ENCODE measurements around the gene CAMKMT.
A peak's percentile ranks its signal among the peaks of the same experiment; 100 is the strongest.

Gene CAMKMT

GRCh38 chr2:44777537-44777936 lies 415.8 kb downstream of the CAMKMT start:
- peak; percentile 46 to 95 (median 82) for DNase-seq

GRCh38 chr2:44778221-44778654 lies 416.5 kb downstream of the CAMKMT start:
- DNase-seq: peak in 1 of 3 experiments; percentile 83

GRCh38 chr2:44778671-44779476 lies 417.1 kb downstream of the CAMKMT start:
- DNase-seq: peak in 2 of 3 experiments; percentile 33 to 46

GRCh38 chr2:44779793-44780192 lies 418.0 kb downstream of the CAMKMT start:
- no peak for DNase-seq

GRCh38 chr2:44780406-44780805 lies 418.7 kb downstream of the CAMKMT start:
- no peak for DNase-seq

- no peak for DNase-seq
These were observed 423.7 kb downstream of the CAMKMT start for GRCh38 chr2:44785433-44785832.

GRCh38 chr2:44786045-44786816 lies 424.5 kb downstream of the CAMKMT start:
- no peak for DNase-seq

GRCh38 chr2:44786817-44787214 lies 425.1 kb downstream of the CAMKMT start:
- DNase-seq: no peak

GRCh38 chr2:44787663-44788062 lies 425.9 kb downstream of the CAMKMT start:
- DNase-seq: no peak

GRCh38 chr2:44789446-44789845 lies 427.7 kb downstream of the CAMKMT start:
- no peak for DNase-seq

- no peak for DNase-seq
These were observed 428.4 kb downstream of the CAMKMT start for GRCh38 chr2:44789971-44790721.

GRCh38 chr2:44793322-44793870 lies 431.6 kb downstream of the CAMKMT start:
- DNase-seq: peak in 1 of 3 experiments; percentile 17

GRCh38 chr2:44796771-44797170 lies 435.0 kb downstream of the CAMKMT start:
- no peak for DNase-seq

- no peak for DNase-seq
These were observed 436.5 kb downstream of the CAMKMT start for GRCh38 chr2:44798139-44798659.

- no peak for DNase-seq
These were observed 437.4 kb downstream of the CAMKMT start for GRCh38 chr2:44799105-44799504.

GRCh38 chr2:44799754-44800153 lies 438.0 kb downstream of the CAMKMT start:
- no peak for DNase-seq

GRCh38 chr2:44801289-44801840 lies 439.6 kb downstream of the CAMKMT start:
- DNase-seq: no peak

GRCh38 chr2:44801841-44802776 lies 440.4 kb downstream of the CAMKMT start:
- no peak for DNase-seq

- DNase-seq: no peak
These were observed 441.2 kb downstream of the CAMKMT start for GRCh38 chr2:44802777-44803424.

- DNase-seq: peak; percentile 70 to 88 (median 72)
These were observed 442.9 kb downstream of the CAMKMT start for GRCh38 chr2:44804406-44805265.

Data from NCI-H1417 (cell line).